Measurements from ENCODE around the gene SPAG16.
"Not testable (repeated sequence)": the region's sequence is repeated elsewhere in the genome, so short reads cannot be mapped to it uniquely, and the experiment has no call there.

SPAG16 gene

GRCh38 chr2:213545481-213545880 is 261.2 kb downstream of the SPAG16 start:
- DNase-seq (ENCODE audit: low read depth in 2 of 2), result no peak

GRCh38 chr2:213545964-213546475 is 261.8 kb downstream of the SPAG16 start:
- DNase-seq (ENCODE audit: low read depth in 2 of 2), result no peak

GRCh38 chr2:213551526-213551925 is 267.3 kb downstream of the SPAG16 start:
- DNase-seq (ENCODE audit: low read depth in 2 of 2), result no peak

GRCh38 chr2:213559053-213559452 is 274.8 kb downstream of the SPAG16 start:
- DNase-seq (ENCODE audit: low read depth in 2 of 2), result no peak

GRCh38 chr2:213561759-213562158 is 277.5 kb downstream of the SPAG16 start:
- no peak for DNase-seq (ENCODE audit: low read depth in 2 of 2)

GRCh38 chr2:213562539-213563180 is 278.4 kb downstream of the SPAG16 start:
- no peak for DNase-seq (ENCODE audit: low read depth in 2 of 2)

- DNase-seq (ENCODE audit: low read depth in 2 of 2), result no peak
Measured at GRCh38 chr2:213566846-213567245, 282.6 kb downstream of the SPAG16 start.

- no peak for DNase-seq (ENCODE audit: low read depth in 2 of 2)
Measured at GRCh38 chr2:213609570-213610170, 325.4 kb downstream of the SPAG16 start.

- DNase-seq (ENCODE audit: low read depth in 2 of 2), result no peak
Measured at GRCh38 chr2:213627054-213627710, 342.9 kb downstream of the SPAG16 start.

GRCh38 chr2:213627835-213628460 is 343.7 kb downstream of the SPAG16 start:
- no peak for DNase-seq (ENCODE audit: low read depth in 2 of 2)

- no peak for DNase-seq (ENCODE audit: low read depth in 2 of 2)
Measured at GRCh38 chr2:213640738-213641425, 356.6 kb downstream of the SPAG16 start.

- no peak for DNase-seq (ENCODE audit: low read depth in 2 of 2)
Measured at GRCh38 chr2:213644926-213645325, 360.7 kb downstream of the SPAG16 start.

GRCh38 chr2:213649176-213649575 is 364.9 kb downstream of the SPAG16 start:
- DNase-seq (ENCODE audit: low read depth in 2 of 2), result no peak

- DNase-seq (ENCODE audit: low read depth in 2 of 2), result no peak
Measured at GRCh38 chr2:213664817-213665216, 380.6 kb downstream of the SPAG16 start.

- DNase-seq (ENCODE audit: low read depth in 2 of 2), result no peak
Measured at GRCh38 chr2:213669657-213670056, 385.4 kb downstream of the SPAG16 start.

GRCh38 chr2:213678437-213679218 is 394.4 kb downstream of the SPAG16 start:
- DNase-seq (ENCODE audit: low read depth in 2 of 2), result no peak

GRCh38 chr2:213679894-213680293 is 395.6 kb downstream of the SPAG16 start:
- DNase-seq (ENCODE audit: low read depth in 2 of 2), result no peak

- no peak for DNase-seq (ENCODE audit: low read depth in 2 of 2)
Measured at GRCh38 chr2:213682276-213682675, 398.0 kb downstream of the SPAG16 start.

- DNase-seq (ENCODE audit: low read depth in 2 of 2), result no peak
Measured at GRCh38 chr2:213688133-213688532, 403.9 kb downstream of the SPAG16 start.

GRCh38 chr2:213688825-213689224 is 404.6 kb downstream of the SPAG16 start:
- DNase-seq (ENCODE audit: low read depth in 2 of 2), result not testable (repeated sequence)

GRCh38 chr2:213689585-213689984 is 405.3 kb downstream of the SPAG16 start:
- no peak for DNase-seq (ENCODE audit: low read depth in 2 of 2)

Data from stimulated activated CD8-positive, alpha-beta memory T cell treated with anti-CD3 and anti-CD28 coated beads, Interleukin-7, amount 100 ng/mL, for 1 hour (primary cell).